Measurements from ENCODE around the gene AGTRAP.

DNA sequence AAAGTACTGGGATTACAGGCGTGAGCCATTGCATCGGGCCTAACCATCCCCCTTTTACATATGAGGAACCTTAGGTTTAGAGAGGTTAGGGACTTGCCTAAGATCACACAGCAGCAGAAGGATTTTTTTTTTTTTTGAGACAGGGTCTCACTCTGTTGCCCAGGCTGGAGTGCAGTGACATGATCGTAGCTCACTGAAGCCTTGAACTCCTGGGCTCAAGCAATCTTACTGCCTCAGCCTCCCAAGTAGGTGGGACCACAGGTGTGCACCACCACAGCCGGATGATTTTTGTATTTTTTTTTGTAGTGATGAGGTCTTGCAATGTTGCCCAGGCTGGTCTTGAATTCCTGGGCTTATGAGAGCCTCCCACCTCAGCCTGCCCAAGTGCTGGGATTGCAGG lies 23.9 kb downstream of the AGTRAP start:
- TF ChIP-seq ZNF274 (IDR thresholded peaks at IDR 0.05; ENCODE audit: low read depth, low read length) (no peak), YY1 (IDR thresholded peaks at IDR 0.05; ENCODE audit: insufficient read depth, insufficient read length) (no peak), SUZ12 (IDR thresholded peaks at IDR 0.05; ENCODE audit: extremely low read depth, insufficient read depth, insufficient read length) (no peak)
